Measurements from ENCODE around the gene RNF10. TPM values are rescaled to one million over a fixed set of nuclear protein-coding genes. Genes with fewer than 3 reads are reported as not detected.

Gene RNF10
- total and polyA plus RNA-seq, 9 of the 15 experiments (the other 6 are each of a cell fraction or from before 2014, with no cell fraction given): 43.0 to 139 (median 80.1) TPM

- POLR2A ChIA-PET: interaction anchor here (0.6 to 2.3 kb wide), 22 partner anchors 8 to 295 kb away, joined by 3 to 14 read pairs (median 4); partner anchors contain the start of genes COQ5, RNU4-2 and RPLP0
- no TSS peak for BruUV-seq (replicated peaks)
- H2AFZ ChIP-seq (ENCODE audit: low read depth, low read length): peak within 1 kb of the TSS; percentile 85
- TF ChIP-seq ZBTB26 (CRISPR knock-in tag; IDR thresholded peaks at IDR 0.05) (no peak), NRF1 (conservative IDR thresholded peaks at IDR 0.05 in 1 of 2, IDR thresholded peaks at IDR 0.05 in 1 of 2) (peak; percentile 71), CREBBP (IDR thresholded peaks at IDR 0.05; ENCODE audit: low read depth, low read length) (peak; percentile 100), GTF2E2 (tag; IDR thresholded peaks at IDR 0.05) (peak; percentile 75; the same call in 1 of the 2 replicates), NEUROD1 (IDR thresholded peaks at IDR 0.05; ENCODE audit: borderline replicate concordance, low read depth, low read length, partially characterized antibody) (peak; percentile 88), RNF2 (IDR thresholded peaks at IDR 0.05) (0 out of 2 replicates have a peak, but pooled peaks have one; percentile 63), GTF2F1 (IDR thresholded peaks at IDR 0.05; ENCODE audit: low read depth, low read length) (peak; percentile 74; the same call in 1 of the 2 replicates), ATF1 (CRISPR knock-in tag; IDR thresholded peaks at IDR 0.05) (no peak), ATF1 (tag; IDR thresholded peaks at IDR 0.05) (peak; percentile 81), PRPF4 (IDR thresholded peaks at IDR 0.05; ENCODE audit: insufficient read depth, low read depth, low read length, poor library complexity, severe bottlenecking) (no peak), CBFA2T2 (conservative IDR thresholded peaks at IDR 0.05) (no peak), SPI1 (IDR thresholded peaks at IDR 0.05; ENCODE audit: borderline replicate concordance, low read depth, low read length) (no peak), YY1 (IDR thresholded peaks at IDR 0.05; ENCODE audit: borderline replicate concordance in 1 of 3, control insufficient read depth in 1 of 3, extremely low read depth in 1 of 3, insufficient read depth in 3 of 3, insufficient read length in 1 of 3, insufficient replicate concordance in 2 of 3, low read depth in 1 of 3, low read length in 2 of 3) (peak in 1 of 3 experiments; percentile 52), SAFB (IDR thresholded peaks at IDR 0.05; ENCODE audit: borderline replicate concordance, low read depth, low read length) (0 out of 2 replicates have a peak, but pooled peaks have one; percentile 31), CTCF (IDR thresholded peaks at IDR 0.05 in 2 of 3, conservative IDR thresholded peaks at IDR 0.05 in 1 of 3; ENCODE audit: insufficient read depth in 2 of 3, low read depth in 1 of 3, low read length in 3 of 3) (peak in 1 of 3 experiments; percentile 4; a peak in 1 of 6 replicates)
Measured at GRCh38 chr12:120495731-120496412, 38.3 kb upstream of the RNF10 start, which contains the start of gene DYNLL1. Gene DYNLL1 (plus strand): TSS chr12:120496113. CDS start chr12:120496422, 309 bp downstream.

More at GRCh38 chr12:120495731-120496412, 38.3 kb upstream of the RNF10 start, which contains the start of gene DYNLL1:
- Histone ChIP-seq H3K36me3 (ENCODE audit: control insufficient read depth, insufficient read depth, low read length) (peaks cover 34% of the 10 kb centered on the region; the same call in 2 of the 3 replicates), H3K9me1 (ENCODE audit: control insufficient read depth, insufficient read depth, low read length) (no peaks in the 10 kb centered on the region), H3K79me2 (ENCODE audit: control insufficient read depth, insufficient read depth, low read length) (peaks cover 43% of the 10 kb centered on the region), H3K4me1 (replicated peaks in 1 of 2; ENCODE audit: control insufficient read depth in 2 of 2, insufficient read depth in 2 of 2, low read length in 2 of 2) (peaks cover 2 to 15% of the 10 kb centered on the region in 2 experiments; a peak in 3 of 5 replicates), H3K9me3 (replicated peaks; ENCODE audit: control insufficient read depth, insufficient read depth, low read depth, low read length) (0 out of 2 replicates have a peak, but pooled peaks cover 2% of the 10 kb centered on the region), H3K4me2 (ENCODE audit: insufficient read depth, low read length) (peak within 1 kb of the TSS; percentile 96), H3K27me3 (ENCODE audit: control insufficient read depth in 2 of 2, insufficient read depth in 2 of 2, low read length in 2 of 2) (no peaks in the 10 kb centered on the region), H3K9ac (ENCODE audit: insufficient read depth in 1 of 2, low read depth in 2 of 2, low read length in 2 of 2) (peak within 1 kb of the TSS; percentile 77 to 93), H4K20me1 (replicated peaks; ENCODE audit: control insufficient read depth, insufficient read depth, low read length) (peaks cover 12% of the 10 kb centered on the region; the same call in 1 of the 2 replicates), H3K27ac (ENCODE audit: extremely low read depth, low read depth, low read length) (peak within 1 kb of the TSS; percentile 86), H3K4me3 (peak within 1 kb of the TSS; percentile 97)
- peak; percentile 98 for ATAC-seq
- intact Hi-C loops (cut with micrococcal nuclease): loop anchor here (1.0 to 2.0 kb wide), 3 partner anchors 27 to 57 kb away; partner anchors contain the start of gene SRSF9
- DNase-seq (ENCODE audit: extremely low read depth in 1 of 4, low spot score in 3 of 4): peak; percentile 94 to 98 (median 96)
- in situ Hi-C loops (cut with MboI): no loop called here
- 1% methylated on average over 41 of the region's 53 CpGs for WGBS (ENCODE audit: insufficient coverage, low coverage, missing lambda C conversion rate)
- peak; percentile 97 for FAIRE-seq
- CTCF ChIA-PET (ENCODE audit: low intra/inter-chr PET ratio): interaction anchor here (0.6 to 0.7 kb wide), 2 partner anchors 15 to 138 kb away, joined by 3 to 4 read pairs; no protein-coding TSS in a partner anchor

Data from K562 (cell line).